ENCODE measurements around the gene EIF4G3. TPM values are rescaled to one million over a fixed set of nuclear protein-coding genes. Genes with fewer than 3 reads are reported as not detected.

Gene EIF4G3
- total and polyA plus RNA-seq, 2 donors (not counting 3 experiments of a cell fraction or from before 2014, with no cell fraction given) = 40.7 to 78.5 TPM

DNA sequence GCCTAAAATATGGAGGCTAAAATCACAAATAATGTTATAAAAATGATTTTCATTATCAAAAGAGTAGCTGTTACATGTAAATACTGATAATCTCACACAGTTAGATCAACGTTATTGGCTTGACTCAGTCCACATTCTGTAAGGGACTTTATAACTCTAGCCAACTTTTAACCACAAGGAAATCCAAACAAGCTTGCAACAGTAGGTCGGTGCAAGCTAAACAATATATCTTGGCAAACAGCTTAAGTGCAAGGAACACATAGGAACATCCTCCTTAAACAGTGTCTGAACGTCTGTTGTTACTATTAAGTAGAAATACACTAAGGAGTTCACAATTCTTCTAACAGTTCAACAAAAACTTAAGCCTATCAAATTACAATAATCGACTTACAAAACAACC lies 126.7 kb downstream of the EIF4G3 start:
- dilution Hi-C loops (cut with MboI; ENCODE audit: extremely low pct_ligation_motif_present, low sequenced_read_pairs) (no loop called here), intact Hi-C loops (cut with micrococcal nuclease) (no loop called here)
- ChIA-PET POLR2A (no interaction called here), CTCF (interaction anchor here (2.3 kb wide), 1 partner anchor 68 kb away, joined by 7 read pairs; no protein-coding TSS in a partner anchor)
- H3K4me3 ChIP-seq (replicated peaks in 1 of 3; ENCODE audit: insufficient read depth in 1 of 3, low read depth in 1 of 3, low read length in 3 of 3) = no peak overlapping the region
- H2AFZ ChIP-seq (ENCODE audit: low read depth, low read length) = no peak overlapping the region
- no peaks in the 10 kb centered on the region for H4K20me1 ChIP-seq (replicated peaks; ENCODE audit: control insufficient read depth, extremely low read depth, insufficient read depth, low read length)
- H3K4me1 ChIP-seq (ENCODE audit: control insufficient read depth, extremely low read depth, insufficient read depth, low read length) = no peaks in the 10 kb centered on the region
- FAIRE-seq (no peak), DNase-seq (ENCODE audit: low read depth, low spot score) (peak; percentile 41)
- H3K9me1 ChIP-seq (replicated peaks; ENCODE audit: control insufficient read depth, extremely low read depth, insufficient read depth, low read length) = no peaks in the 10 kb centered on the region
- TF ChIP-seq GATA2 (IDR thresholded peaks at IDR 0.05; ENCODE audit: insufficient read depth, insufficient read length, low read depth, low read length) (no peak), FOS (IDR thresholded peaks at IDR 0.05; ENCODE audit: borderline replicate concordance, insufficient read depth, low read length) (no peak), POLR2AphosphoS5 (IDR thresholded peaks at IDR 0.05; ENCODE audit: insufficient read depth, low read depth, low read length) (no peak), POLR2A (IDR thresholded peaks at IDR 0.05; ENCODE audit: low read depth, low read length) (no peak), MYC (IDR thresholded peaks at IDR 0.05; ENCODE audit: low read depth, low read length) (no peak), JUN (IDR thresholded peaks at IDR 0.05; ENCODE audit: borderline replicate concordance, insufficient read depth, insufficient read length, low read depth) (no peak), CTCF (IDR thresholded peaks at IDR 0.05; ENCODE audit: extremely low read depth in 1 of 2, insufficient read depth in 1 of 2, low read depth in 1 of 2, low read length in 2 of 2) (no peak), EZH2 (IDR thresholded peaks at IDR 0.05; ENCODE audit: borderline replicate concordance, low read depth, low read length, severe bottlenecking) (no peak)
- TF ChIP-seq, protein P1, sequence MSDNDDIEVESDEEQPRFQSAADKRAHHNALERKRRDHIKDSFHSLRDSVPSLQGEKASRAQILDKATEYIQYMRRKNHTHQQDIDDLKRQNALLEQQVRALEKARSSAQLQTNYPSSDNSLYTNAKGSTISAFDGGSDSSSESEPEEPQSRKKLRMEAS (IDR thresholded peaks at IDR 0.05; ENCODE audit: insufficient read depth, insufficient read length) = no peak
- BruUV-seq (replicated peaks) = no TSS peak
- H3K9me3 ChIP-seq (replicated peaks; ENCODE audit: control insufficient read depth, insufficient read depth, low read length) = no peaks in the 10 kb centered on the region
- H3K4me2 ChIP-seq (ENCODE audit: insufficient read depth, low read length) = no peak overlapping the region
- no peaks in the 10 kb centered on the region for H3K27me3 ChIP-seq (ENCODE audit: control insufficient read depth in 2 of 2, insufficient read depth in 2 of 2, low read length in 2 of 2)
- no peak overlapping the region for H3K9ac ChIP-seq (replicated peaks; ENCODE audit: extremely low read depth, insufficient read depth, low read length)
- no peak overlapping the region for H3K27ac ChIP-seq (ENCODE audit: insufficient read depth, low read depth, low read length)
- H3K79me2 ChIP-seq (ENCODE audit: control insufficient read depth, insufficient read depth, low read length) = peaks cover 35% of the 10 kb centered on the region
- H3K36me3 ChIP-seq (ENCODE audit: control insufficient read depth in 2 of 2, extremely low read depth in 1 of 2, insufficient read depth in 2 of 2, low read length in 2 of 2) = peaks cover 0 to 3% of the 10 kb centered on the region in 2 experiments

All from endothelial cell of umbilical vein (primary cell).